H54 (cell line): ENCODE measurements around the gene TPCN1.
"Not testable (repeated sequence)": the region's sequence is repeated elsewhere in the genome, so short reads cannot be mapped to it uniquely, and the experiment has no call there.

ENCODE experiments used
- DNase-seq: peaks from one replicate; pipeline ENCODE4 v3.0.0; 2011; ENCODE audit warnings: low spot score, mixed read lengths; ENCODE audit not compliant: insufficient read length
- FAIRE-seq: peaks from 3 replicates; lab custom pipeline; 2011; peaks lifted over from hg19 to GRCh38; lab: Jason Lieb, UNC
- POLR2A ChIP-seq: IDR thresholded peaks from 2 replicates; pipeline ENCODE4 v1.6.1; 2011; ENCODE audit warnings: low read depth, mild to moderate bottlenecking, low read length

Gene TPCN1

GRCh38 chr12:113203852-113204760, 17.2 kb upstream of the TPCN1 start:
- no peak for TF ChIP-seq POLR2A
- FAIRE-seq: no peak
- no peak for DNase-seq

GRCh38 chr12:113204804-113205203, 16.5 kb upstream of the TPCN1 start:
- FAIRE-seq (no peak), DNase-seq (no peak)
- no peak for TF ChIP-seq POLR2A

- not testable (repeated sequence) for DNase-seq, FAIRE-seq
Measured at GRCh38 chr12:113206802-113207201, 14.5 kb upstream of the TPCN1 start.

- DNase-seq (no peak), FAIRE-seq (no peak)
- no peak for TF ChIP-seq POLR2A
Measured at GRCh38 chr12:113207613-113208040, 13.6 kb upstream of the TPCN1 start.

GRCh38 chr12:113208041-113208934, 13.0 kb upstream of the TPCN1 start:
- no peak for TF ChIP-seq POLR2A
- no peak for DNase-seq
- FAIRE-seq: no peak

GRCh38 chr12:113211160-113211559, 10.1 kb upstream of the TPCN1 start:
- TF ChIP-seq POLR2A: no peak
- FAIRE-seq: no peak

GRCh38 chr12:113214895-113215400, 6.3 kb upstream of the TPCN1 start:
- TF ChIP-seq POLR2A: no peak
- DNase-seq: peak; percentile 84
- peak; percentile 97 for FAIRE-seq

More at GRCh38 chr12:113211160-113211559, 10.1 kb upstream of the TPCN1 start:
- DNase-seq: no peak

GRCh38 chr12:113216027-113216426, 5.2 kb upstream of the TPCN1 start:
- no peak for FAIRE-seq
- TF ChIP-seq POLR2A: no peak
- DNase-seq: no peak

- no peak for TF ChIP-seq POLR2A
Measured at GRCh38 chr12:113220593-113221180, 577 bp upstream of the TPCN1 start.

GRCh38 chr12:113221997-113222729, 899 bp downstream of the TPCN1 start:
- no peak for TF ChIP-seq POLR2A
- DNase-seq: no peak
- FAIRE-seq: no peak

More at GRCh38 chr12:113220593-113221180, 577 bp upstream of the TPCN1 start:
- FAIRE-seq (no peak), DNase-seq (peak; percentile 80)

GRCh38 chr12:113222730-113223531, 1.7 kb downstream of the TPCN1 start:
- peak; percentile 67 for DNase-seq
- no peak for TF ChIP-seq POLR2A
- FAIRE-seq: peak; percentile 76

GRCh38 chr12:113224955-113225354, 3.7 kb downstream of the TPCN1 start:
- no peak for TF ChIP-seq POLR2A
- DNase-seq: no peak
- FAIRE-seq: no peak
